ENCODE results near the gene PIPOX.

Gene PIPOX

GRCh38 chr17:29002811-29003210 lies 40.1 kb upstream of the PIPOX start:
- no peak for TF ChIP-seq CTCF (IDR thresholded peaks at IDR 0.05; ENCODE audit: low read depth, low read length, missing control alignments)
- no peak overlapping the region for H3K4me3 ChIP-seq (replicated peaks; ENCODE audit: low read depth, low read length)
- DNase-seq (ENCODE audit: extremely low read depth, low read depth) = no peak

- no peak overlapping the region for H3K4me3 ChIP-seq (replicated peaks; ENCODE audit: low read depth, low read length)
- no peak for DNase-seq (ENCODE audit: extremely low read depth, low read depth)
- no peak for TF ChIP-seq CTCF (IDR thresholded peaks at IDR 0.05; ENCODE audit: low read depth, low read length, missing control alignments)
These were observed 39.7 kb upstream of the PIPOX start for GRCh38 chr17:29003289-29003688.

GRCh38 chr17:29004081-29004692 lies 38.8 kb upstream of the PIPOX start:
- no peak overlapping the region for H3K4me3 ChIP-seq (replicated peaks; ENCODE audit: low read depth, low read length)
- TF ChIP-seq CTCF (IDR thresholded peaks at IDR 0.05; ENCODE audit: low read depth, low read length, missing control alignments) = no peak
- no peak for DNase-seq (ENCODE audit: extremely low read depth, low read depth)

GRCh38 chr17:29005936-29006511 lies 36.9 kb upstream of the PIPOX start, which contains the start of gene SEZ6:
SEZ6 (minus strand) TSS chr17:29006033; CDS start chr17:29005869, 164 bp downstream.
- H3K4me3 ChIP-seq (replicated peaks; ENCODE audit: low read depth, low read length) = no peak within 1 kb of the TSS
- DNase-seq (ENCODE audit: extremely low read depth, low read depth) = no peak
- TF ChIP-seq CTCF (IDR thresholded peaks at IDR 0.05; ENCODE audit: low read depth, low read length, missing control alignments) = no peak

- no peak for DNase-seq (ENCODE audit: extremely low read depth, low read depth)
- no peak for TF ChIP-seq CTCF (IDR thresholded peaks at IDR 0.05; ENCODE audit: low read depth, low read length, missing control alignments)
- H3K4me3 ChIP-seq (replicated peaks; ENCODE audit: low read depth, low read length) = no peak overlapping the region
These were observed 35.5 kb upstream of the PIPOX start for GRCh38 chr17:29007456-29007855.

GRCh38 chr17:29007860-29008455 lies 35.0 kb upstream of the PIPOX start:
- DNase-seq (ENCODE audit: extremely low read depth, low read depth) = no peak
- no peak overlapping the region for H3K4me3 ChIP-seq (replicated peaks; ENCODE audit: low read depth, low read length)
- no peak for TF ChIP-seq CTCF (IDR thresholded peaks at IDR 0.05; ENCODE audit: low read depth, low read length, missing control alignments)
